GM08714 (cell line): ENCODE measurements around the gene GSG1L.

ENCODE experiments used
- H3K4me3 ChIP-seq: fragments of 200-500 bp; sonication (Bioruptor generic); 2 replicates; pipeline ENCODE4 v1.5.1; 2014; ENCODE audit warnings: mild to moderate bottlenecking, low read length, inconsistent platforms
- ZNF274 ChIP-seq: IDR thresholded peaks from 2 replicates; pipeline ENCODE4 v1.6.1; 2012; ENCODE audit warnings: mild to moderate bottlenecking, low read depth, low read length

Gene GSG1L

DNA sequence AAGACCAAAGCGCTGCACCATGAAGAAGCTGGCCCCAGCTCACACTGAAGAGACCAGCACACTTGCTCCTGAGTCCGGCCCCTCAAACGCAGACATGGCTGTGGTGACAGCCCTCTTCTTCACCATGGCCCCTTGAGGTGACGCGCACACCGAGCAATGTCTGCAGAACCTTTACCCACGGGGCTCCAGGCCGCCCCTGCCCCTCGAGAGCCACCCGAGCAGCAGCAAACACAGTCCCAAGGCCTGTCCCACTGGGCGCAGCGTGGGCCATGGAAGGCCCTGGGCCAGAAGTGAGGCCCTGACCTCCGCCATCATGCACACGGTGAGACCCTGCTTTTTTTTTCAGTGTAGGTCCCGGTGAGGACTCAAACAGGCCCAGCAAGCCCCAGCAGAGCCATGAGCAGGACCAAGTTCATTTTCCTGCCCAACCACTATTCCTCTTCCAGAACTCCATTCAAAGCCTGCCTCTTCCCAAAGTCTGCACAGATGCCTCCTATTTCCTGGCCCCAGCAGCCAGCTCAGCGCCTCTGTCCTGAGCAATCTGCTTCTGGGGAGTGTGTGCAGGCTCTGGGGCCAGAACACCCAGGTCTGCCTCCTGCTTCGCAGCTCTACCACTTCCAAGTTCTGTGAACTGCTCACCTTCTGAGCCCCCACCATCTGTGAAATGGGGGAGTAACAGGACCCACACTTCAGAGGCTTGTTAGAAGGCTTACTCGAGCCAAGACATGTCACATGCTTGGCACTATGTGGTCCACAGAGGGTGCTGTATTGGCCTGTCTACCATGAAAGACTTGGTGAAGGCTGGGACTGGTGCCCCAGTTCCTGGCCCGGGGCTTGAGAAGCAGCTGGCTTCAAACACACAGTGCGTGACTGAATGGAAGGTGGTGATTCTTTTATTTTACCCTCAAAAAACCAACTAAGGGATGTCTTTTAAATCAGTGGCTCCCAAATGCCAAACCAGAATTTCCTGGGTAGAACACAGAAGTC lies 35.7 kb upstream of the GSG1L start:
- TF ChIP-seq ZNF274 = no peak

DNA sequence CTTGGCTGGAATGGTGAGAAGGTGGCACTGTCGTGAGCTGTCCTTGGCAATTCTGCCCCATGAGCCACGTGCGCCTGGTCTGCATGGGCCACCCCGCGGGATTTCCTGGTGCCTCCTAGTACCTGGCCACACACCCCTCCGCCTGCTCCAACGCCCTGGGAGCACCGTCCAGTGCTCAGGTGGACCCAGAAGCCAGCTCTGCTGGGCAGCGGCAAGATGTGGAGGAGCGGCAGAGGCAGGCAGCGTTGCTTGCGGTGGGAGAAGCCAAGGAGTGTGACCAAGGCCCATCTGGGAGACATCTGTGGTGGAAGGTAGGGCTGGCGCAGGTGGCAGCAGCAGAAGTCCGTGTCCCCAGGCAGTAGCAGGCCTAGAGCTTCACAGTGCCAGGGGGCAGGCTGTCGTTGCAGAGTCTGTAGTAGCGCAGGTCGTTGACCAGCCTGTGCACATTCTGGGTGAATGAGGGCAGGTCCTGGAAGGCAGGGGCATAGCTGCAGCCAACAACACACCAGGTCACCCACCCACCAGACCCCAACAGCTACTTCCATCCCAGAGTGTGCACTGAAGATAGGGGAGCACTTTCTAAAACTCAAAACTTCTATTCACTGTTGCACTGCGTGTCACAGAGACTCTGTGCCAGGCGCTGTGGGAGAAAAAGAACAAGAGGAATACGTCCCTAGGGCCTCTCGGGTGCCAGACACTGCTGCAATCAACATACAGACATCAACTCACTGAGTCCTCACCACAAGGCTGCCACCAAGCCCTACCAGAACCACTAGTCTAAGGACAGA lies 34.9 kb upstream of the GSG1L start:
- TF ChIP-seq ZNF274 = no peak
- no peak overlapping the region for H3K4me3 ChIP-seq

More for the DNA sequence above, 35.7 kb upstream of the GSG1L start:
- no peak overlapping the region for H3K4me3 ChIP-seq

DNA sequence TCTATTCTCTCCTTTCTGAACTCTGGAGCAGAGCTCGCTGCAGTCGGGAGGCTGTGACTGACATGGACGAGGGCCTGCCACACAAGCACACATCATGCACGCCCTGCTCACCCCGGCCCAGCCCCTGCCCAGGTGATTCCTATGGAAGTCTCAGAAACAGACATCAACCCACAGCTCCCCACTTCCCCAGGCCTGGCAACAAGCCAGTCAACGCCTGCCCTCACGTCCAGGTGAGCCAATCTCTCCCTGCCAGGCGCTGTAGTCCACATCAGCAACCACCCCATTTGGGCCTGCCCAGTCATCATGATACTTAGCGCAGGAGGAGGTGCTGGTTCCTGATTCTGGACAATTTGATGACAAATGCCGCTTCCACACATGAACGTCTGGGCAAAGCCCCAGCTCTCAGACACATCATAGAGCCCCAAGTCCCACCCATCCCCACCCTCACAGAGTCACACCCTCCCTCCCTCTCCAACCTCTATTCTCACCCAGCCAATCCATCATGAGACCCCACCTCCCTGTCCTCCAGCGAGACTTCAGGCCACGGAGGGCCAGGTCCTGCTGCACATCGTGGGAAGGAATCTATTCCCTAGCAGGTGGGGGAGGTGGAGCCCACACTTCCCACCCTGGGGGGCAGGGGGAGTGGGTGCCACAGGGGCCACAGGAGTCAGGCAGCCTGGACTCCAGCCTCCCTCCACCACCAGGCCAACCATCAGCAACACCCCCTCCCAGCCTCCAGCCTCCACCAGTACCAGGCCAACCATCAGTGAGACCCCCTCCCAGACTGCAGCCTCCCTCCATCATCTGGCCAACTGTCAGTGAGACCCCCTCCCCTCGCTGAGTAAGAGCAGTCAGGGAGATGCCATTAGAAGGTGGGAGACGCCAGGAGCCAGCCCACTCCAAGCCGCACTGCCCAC lies 33.7 kb upstream of the GSG1L start:
- H3K4me3 ChIP-seq = no peak overlapping the region
- no peak for TF ChIP-seq ZNF274

DNA sequence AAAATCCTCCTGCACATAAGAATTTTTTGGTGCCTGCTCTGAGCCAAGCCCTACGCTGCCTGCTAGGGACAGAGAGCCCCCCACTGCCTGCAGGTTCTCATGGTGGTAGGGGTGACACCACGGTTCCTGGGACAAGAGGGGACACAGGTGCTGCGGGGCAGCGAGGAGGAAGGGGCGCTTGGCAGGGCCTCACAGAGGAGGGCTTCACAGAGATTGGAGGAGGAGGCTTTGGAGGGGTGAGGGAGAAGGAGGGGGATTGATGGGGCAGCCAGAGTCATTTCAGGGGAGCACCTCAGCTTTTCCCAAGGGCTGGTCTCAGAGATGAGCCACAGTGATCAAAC lies 29.8 kb upstream of the GSG1L start:
- no peak for TF ChIP-seq ZNF274
- H3K4me3 ChIP-seq = no peak overlapping the region

DNA sequence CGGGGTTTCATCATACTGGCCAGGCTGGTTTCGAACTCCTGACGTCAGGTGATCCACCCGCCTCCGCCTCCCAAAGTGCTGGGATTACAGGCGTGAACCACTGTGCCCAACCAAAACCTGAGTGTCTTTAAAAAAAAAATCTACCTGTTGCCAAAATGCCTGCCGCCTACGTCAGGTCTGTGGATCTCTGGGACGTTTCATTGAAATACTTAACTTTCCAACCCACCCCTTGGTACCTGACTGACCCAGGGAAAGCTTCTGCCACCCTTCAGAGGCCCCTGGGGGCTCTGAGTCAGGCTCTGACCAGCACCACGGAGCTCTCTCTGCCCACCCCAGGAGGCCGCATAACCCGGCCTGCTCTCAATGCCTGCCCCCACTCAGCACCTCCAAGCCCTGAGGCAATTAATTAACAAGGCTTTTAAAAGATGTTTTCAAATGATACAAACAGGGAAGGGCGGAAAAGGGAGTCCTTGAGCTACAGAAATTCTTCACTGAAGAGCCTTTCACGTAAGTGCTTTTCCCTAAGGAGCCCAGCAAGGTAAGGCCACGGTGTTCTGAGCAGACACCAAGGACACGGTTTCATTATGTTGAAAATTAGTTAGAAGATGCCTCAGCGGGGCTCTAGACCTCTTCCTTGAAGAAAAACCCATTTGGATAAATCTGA lies 29.3 kb upstream of the GSG1L start:
- no peak overlapping the region for H3K4me3 ChIP-seq
- no peak for TF ChIP-seq ZNF274

DNA sequence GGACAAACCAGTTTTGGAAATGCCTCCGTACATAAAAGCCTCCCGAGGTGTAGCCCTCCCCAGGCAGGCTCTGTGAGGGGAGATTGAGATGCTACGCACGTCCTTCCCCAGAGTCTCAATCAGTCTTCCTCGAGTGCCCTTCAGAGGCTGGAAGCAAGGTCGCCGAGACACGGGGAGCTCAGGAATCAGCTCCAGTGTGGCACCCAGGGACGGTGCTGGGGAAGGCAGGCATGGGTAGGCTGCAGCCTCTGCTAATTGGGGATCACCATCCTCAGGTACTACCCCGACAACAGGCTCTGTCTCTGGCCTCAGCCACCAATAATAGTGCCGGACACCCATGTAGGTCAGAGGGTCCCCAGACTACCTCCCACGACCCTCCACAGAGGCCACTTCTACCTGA lies 28.1 kb upstream of the GSG1L start:
- no peak overlapping the region for H3K4me3 ChIP-seq
- no peak for TF ChIP-seq ZNF274

DNA sequence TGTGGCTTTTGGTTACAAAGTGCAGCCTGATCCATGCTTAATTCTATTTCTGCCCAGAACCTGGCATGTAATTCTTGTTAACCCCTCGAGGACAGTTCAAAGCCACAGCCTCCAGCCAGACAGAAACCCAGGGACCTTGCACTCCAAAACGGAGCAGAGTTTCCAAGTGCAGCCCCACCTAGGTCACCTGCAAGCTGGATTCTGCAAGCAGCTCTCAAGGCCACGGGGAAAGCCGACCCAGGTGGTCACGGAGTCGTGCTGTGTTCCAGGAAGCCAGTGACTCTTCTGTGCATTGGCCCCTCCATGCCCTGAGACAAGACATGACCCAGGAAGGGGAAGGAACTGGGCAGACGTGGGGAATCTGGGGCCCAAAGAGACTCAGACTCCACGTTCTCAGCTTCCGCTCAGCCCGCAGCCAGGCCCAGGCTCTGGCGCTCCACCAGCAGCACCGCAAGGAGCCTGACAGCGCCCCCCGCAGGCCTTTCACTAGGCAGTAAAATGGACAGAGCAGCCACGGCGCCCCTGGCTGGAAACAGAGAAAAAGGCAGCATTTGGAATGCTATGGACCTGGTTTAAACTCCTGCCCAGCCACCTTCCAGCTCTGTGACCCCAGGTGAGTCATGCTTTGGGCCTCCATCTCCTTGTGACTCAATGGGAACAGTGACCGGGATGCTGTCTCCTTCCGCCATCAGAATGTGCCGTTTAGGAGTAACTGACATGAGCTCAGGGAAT lies 27.3 kb upstream of the GSG1L start:
- no peak overlapping the region for H3K4me3 ChIP-seq
- no peak for TF ChIP-seq ZNF274

DNA sequence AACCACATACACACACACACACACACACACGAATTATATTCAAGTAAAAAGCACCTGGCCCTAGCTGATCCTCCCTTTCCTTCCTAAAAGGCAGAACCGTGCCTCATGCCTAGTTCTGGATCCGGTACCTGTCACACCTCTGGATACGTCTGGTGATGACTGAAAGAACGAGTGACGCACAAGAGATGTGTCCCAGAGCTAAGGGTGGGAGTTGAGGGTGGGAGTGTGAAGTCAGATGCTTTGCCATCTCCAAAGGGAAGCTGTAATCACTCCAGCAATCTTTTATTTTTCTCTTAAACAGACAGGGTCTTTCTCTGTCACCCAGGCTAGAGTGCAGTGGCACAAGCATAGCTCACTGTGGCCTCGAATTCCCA lies 26.5 kb upstream of the GSG1L start:
- TF ChIP-seq ZNF274 = no peak
- H3K4me3 ChIP-seq = no peak overlapping the region

DNA sequence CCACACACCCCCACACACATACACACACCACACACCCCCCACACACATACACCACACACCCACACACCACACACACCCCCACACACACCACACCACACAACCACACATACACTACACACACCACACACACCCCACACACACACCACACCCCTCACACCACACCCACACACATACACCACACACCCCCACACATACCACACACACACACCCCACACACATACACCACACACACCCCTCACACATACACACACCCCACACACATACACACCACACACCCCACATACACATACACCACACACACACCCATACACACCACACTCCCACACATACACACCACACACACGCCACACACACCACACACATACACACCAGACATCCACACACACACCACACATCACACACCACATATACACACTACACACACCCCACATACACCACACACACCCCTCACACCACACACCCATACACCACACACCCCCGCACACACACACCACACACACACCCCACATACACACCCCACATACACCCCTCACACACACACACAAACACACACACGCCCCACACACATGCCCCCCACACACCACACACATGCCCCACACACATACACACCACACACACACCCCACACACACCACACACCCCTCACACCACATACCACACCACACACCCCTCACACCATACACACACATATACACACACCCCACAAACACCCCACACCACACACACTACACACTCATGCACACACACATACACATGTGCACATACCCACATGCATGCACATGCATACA lies 25.9 kb upstream of the GSG1L start:
- no peak for TF ChIP-seq ZNF274

DNA sequence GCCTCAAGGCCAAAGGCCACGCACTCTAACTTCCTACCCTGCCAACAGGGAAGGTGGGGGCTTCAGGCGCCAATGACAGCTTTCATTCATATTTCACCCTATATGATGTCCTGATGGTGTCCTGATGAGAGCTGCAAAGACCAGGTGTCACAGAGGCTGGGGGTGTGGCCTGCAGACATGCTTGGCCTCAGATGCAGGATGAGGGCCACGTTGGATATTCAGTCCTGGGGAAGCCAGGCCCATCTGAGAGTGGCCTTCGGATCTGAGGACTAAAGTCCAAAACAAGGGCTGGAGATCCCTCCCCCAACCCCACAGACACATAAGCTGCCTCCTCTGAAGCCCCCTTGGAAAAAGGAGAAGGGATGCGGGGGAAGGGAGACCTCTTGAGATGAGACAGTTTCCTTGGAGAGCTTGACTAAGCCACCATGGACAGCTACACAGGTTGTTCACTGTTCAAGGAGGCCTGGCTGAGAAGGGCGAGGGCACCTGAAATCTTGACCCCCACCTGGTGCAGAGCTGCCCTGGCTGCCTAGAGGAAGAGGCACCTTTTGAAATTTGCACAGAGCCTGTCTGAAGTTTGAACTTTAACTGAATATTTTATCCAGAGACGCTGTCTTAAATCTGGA lies 24.3 kb upstream of the GSG1L start:
- TF ChIP-seq ZNF274 = no peak
- no peak overlapping the region for H3K4me3 ChIP-seq

More for the DNA sequence above, 25.9 kb upstream of the GSG1L start:
- no peak overlapping the region for H3K4me3 ChIP-seq

DNA sequence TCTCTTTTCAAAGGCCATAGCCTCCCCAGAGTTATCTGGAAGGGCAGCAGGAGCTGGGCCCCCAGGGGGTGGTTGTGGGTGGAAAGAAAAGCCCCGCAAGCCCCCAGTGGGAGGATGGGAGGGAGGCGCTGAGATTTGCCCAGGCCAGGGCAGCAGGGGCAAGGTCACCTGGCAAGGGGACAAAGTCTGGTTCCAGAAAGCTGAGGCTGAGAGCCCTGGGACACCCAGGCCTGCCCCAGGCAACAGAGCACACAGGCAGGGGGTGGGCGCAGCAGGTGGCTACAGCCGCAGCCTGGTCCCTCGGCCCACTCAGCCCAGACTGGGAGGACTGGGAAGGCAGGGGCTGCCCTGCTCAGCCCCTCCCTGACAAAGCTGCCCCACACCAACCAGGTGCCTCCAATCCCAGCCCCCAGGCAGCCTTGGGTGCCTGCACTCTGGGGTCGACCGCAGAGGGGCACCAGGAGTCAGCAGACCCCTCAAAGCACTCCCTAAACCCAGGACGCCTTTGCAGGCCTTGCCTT lies 23.7 kb upstream of the GSG1L start:
- no peak overlapping the region for H3K4me3 ChIP-seq
- TF ChIP-seq ZNF274 = no peak
